HG03442 (cell line): ENCODE results near the gene LRRC55.

Experiments
- ATAC-seq: cut with Tn5 transposase; IDR thresholded peaks from one replicate; pipeline ENCODE4 v1.9.1; 2021; ENCODE audit warnings: mild to moderate bottlenecking, moderate library complexity; ENCODE audit not compliant: unreplicated experiment

LRRC55 gene

GRCh38 chr11:57181678-57182305 is at the start of gene LRRC55:
Gene LRRC55, plus strand, starts transcription at chr11:57181953. Its CDS starts 70 bp downstream, at chr11:57182023.
- no peak for ATAC-seq

- no peak for ATAC-seq
These were observed 48.3 kb upstream of the LRRC55 start for GRCh38 chr11:57133366-57134038.

- ATAC-seq = no peak
These were observed 47.5 kb upstream of the LRRC55 start for GRCh38 chr11:57134284-57134683.

- no peak for ATAC-seq
These were observed 46.6 kb upstream of the LRRC55 start for GRCh38 chr11:57135020-57135751.

- no peak for ATAC-seq
These were observed 41.2 kb upstream of the LRRC55 start for GRCh38 chr11:57140568-57140967.

GRCh38 chr11:57143459-57143858 is 38.3 kb upstream of the LRRC55 start:
- ATAC-seq = no peak

- ATAC-seq = no peak
These were observed 37.7 kb upstream of the LRRC55 start for GRCh38 chr11:57144075-57144474.

- no peak for ATAC-seq
These were observed 37.0 kb upstream of the LRRC55 start for GRCh38 chr11:57144531-57145320.

- ATAC-seq = no peak
These were observed 35.5 kb upstream of the LRRC55 start for GRCh38 chr11:57146301-57146700.

GRCh38 chr11:57148621-57149020 is 33.1 kb upstream of the LRRC55 start:
- no peak for ATAC-seq

- no peak for ATAC-seq
These were observed 31.3 kb upstream of the LRRC55 start for GRCh38 chr11:57150454-57150917.

GRCh38 chr11:57152134-57152533 is 29.6 kb upstream of the LRRC55 start:
- no peak for ATAC-seq

GRCh38 chr11:57153448-57153847 is 28.3 kb upstream of the LRRC55 start:
- ATAC-seq = no peak

- ATAC-seq = no peak
These were observed 27.0 kb upstream of the LRRC55 start for GRCh38 chr11:57154739-57155138.

GRCh38 chr11:57155400-57155799 is 26.4 kb upstream of the LRRC55 start:
- ATAC-seq = no peak

- ATAC-seq = no peak
These were observed 25.7 kb upstream of the LRRC55 start for GRCh38 chr11:57155838-57156607.

GRCh38 chr11:57156928-57157327 is 24.8 kb upstream of the LRRC55 start:
- no peak for ATAC-seq

- no peak for ATAC-seq
These were observed 24.1 kb upstream of the LRRC55 start for GRCh38 chr11:57157624-57158023.

GRCh38 chr11:57158180-57158579 is 23.6 kb upstream of the LRRC55 start:
- ATAC-seq = no peak

- ATAC-seq = no peak
These were observed 23.2 kb upstream of the LRRC55 start for GRCh38 chr11:57158599-57158998.
